Brain microvascular endothelial cell (primary cell): Measurements from ENCODE around the gene KRTAP5-5.

Experiments used
- DNase-seq: peaks from one replicate; pipeline ENCODE4 v3.0.0-alpha.2; 2020
- H3K27ac ChIP-seq: fragments of 250-450 bp; sonication (Bioruptor Pico); 2 replicates; pipeline ENCODE4 v1.5.1; 2020; ENCODE audit warnings: mild to moderate bottlenecking, moderate library complexity
- H3K27me3 ChIP-seq: fragments of 250-450 bp; sonication (Bioruptor Pico); replicated peaks from 2 replicates; pipeline ENCODE4 v1.5.1; 2020; ENCODE audit warnings: mild to moderate bottlenecking
- H3K36me3 ChIP-seq: fragments of 250-450 bp; sonication (Bioruptor Pico); replicated peaks from 2 replicates; pipeline ENCODE4 v1.5.1; 2020; ENCODE audit warnings: mild to moderate bottlenecking
- H3K4me3 ChIP-seq: 2 replicates; pipeline ENCODE4 v1.5.1; 2011; ENCODE audit warnings: low read depth, mild to moderate bottlenecking, control low read depth, low read length, moderate library complexity
- CTCF ChIP-seq: IDR thresholded peaks from 2 replicates; pipeline ENCODE4 v1.5.1; 2011; ENCODE audit warnings: low read depth, mild to moderate bottlenecking, moderate library complexity, low read length, control low read depth, inconsistent platforms; ENCODE audit errors: missing control alignments
- in situ Hi-C: cut with HindIII; loops from 2 replicates; pipeline ENCODE4 v1.10.0; 2017; ENCODE audit warnings: low sequenced_read_pairs, low pct_ligation_motif_present

The KRTAP5-5 gene

GRCh38 chr11:1671658-1672057 lies 42.1 kb downstream of the KRTAP5-5 start:
- peaks cover 33% of the 10 kb centered on the region for H3K27me3 ChIP-seq
- H3K27ac ChIP-seq: no peak overlapping the region
- H3K36me3 ChIP-seq: no peaks in the 10 kb centered on the region
- H3K4me3 ChIP-seq: no peak overlapping the region
- DNase-seq: no peak
- in situ Hi-C loops: no loop called here
- no peak for TF ChIP-seq CTCF

DNA sequence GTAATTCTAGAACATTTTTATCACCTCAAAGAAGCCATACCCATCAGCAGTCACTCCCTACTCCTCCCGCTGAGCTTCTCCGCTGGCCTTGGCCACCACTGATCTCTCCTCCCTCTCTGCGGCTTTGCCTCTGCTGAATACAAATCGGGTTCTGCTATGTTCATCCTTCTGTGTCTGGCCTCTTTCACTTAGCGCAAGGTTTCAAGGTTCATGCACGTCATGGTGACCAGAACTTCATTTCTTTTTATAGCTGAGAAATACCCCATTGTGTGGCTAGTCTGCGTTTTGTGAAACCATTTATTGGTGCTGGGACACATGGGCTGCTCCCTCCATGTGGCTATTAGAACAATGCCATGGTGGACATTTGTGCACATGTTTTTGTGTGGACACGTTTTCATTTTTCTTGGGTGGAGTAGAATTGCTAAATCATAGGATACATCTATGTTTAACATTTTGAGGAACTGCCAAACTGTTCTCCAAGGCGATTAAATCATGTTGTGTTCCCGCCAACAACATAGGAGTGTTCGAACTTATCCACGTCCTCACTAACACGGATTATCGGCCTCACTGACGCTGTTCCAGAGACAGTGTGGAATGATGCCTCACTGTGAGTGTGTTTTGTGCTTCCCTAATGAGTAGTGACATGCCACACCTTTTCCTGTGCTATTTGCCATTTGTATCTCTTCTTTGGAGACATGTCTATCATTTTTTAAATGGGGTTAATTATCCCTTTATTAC lies 43.2 kb downstream of the KRTAP5-5 start:
- H3K27ac ChIP-seq: no peak overlapping the region
- no peaks in the 10 kb centered on the region for H3K36me3 ChIP-seq
- no peak for TF ChIP-seq CTCF
- peaks cover 33% of the 10 kb centered on the region for H3K27me3 ChIP-seq
- DNase-seq: no peak
- H3K4me3 ChIP-seq: no peak overlapping the region
- in situ Hi-C loops: no loop called here

DNA sequence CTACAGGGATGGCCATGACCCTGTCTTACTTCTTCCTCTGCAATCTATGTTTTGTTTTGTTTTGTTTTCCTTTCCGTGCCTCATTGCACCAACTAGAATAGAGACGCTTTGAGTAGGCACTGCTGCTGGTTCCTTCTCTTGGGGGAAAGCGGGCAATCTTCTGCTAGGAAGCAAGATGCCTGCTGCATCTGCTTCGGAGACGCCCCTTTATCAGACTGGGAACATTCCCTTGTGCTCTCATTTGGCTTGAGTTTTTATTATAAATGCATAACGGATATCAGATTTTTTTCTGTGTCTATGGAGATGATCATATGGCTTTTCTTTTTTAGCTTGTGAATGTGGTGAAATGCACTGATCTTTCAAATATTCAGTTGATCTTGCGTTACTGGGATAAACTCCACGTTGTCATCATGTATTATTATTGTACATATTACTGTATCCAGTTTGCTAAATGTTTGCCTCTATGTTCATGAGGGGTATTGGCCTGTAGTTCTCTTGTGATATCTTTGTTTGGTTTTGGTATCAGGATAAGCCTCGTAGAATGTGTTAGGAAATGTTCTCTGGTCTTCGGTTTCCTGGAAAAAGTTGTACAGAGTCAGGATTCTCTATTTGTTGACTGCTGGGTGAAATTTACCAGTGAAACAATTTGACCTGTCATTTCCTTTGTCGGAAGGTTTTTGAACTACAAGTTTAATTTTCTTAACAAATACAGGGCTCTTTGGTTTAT lies 44.0 kb downstream of the KRTAP5-5 start:
- H3K27me3 ChIP-seq: peaks cover 26% of the 10 kb centered on the region
- TF ChIP-seq CTCF: no peak
- H3K4me3 ChIP-seq: no peak overlapping the region
- no peak overlapping the region for H3K27ac ChIP-seq
- in situ Hi-C loops: no loop called here
- H3K36me3 ChIP-seq: no peaks in the 10 kb centered on the region
- no peak for DNase-seq

- H3K4me3 ChIP-seq: no peak overlapping the region
- no peaks in the 10 kb centered on the region for H3K36me3 ChIP-seq
- TF ChIP-seq CTCF: no peak
- no peak overlapping the region for H3K27ac ChIP-seq
- peaks cover 22% of the 10 kb centered on the region for H3K27me3 ChIP-seq
- in situ Hi-C loops: no loop called here
- DNase-seq: no peak
These were observed 44.9 kb downstream of the KRTAP5-5 start for GRCh38 chr11:1674173-1675131.

- no peaks in the 10 kb centered on the region for H3K36me3 ChIP-seq
- DNase-seq: no peak
- H3K27ac ChIP-seq: no peak overlapping the region
- no peak for TF ChIP-seq CTCF
- peaks cover 22% of the 10 kb centered on the region for H3K27me3 ChIP-seq
- H3K4me3 ChIP-seq: no peak overlapping the region
- in situ Hi-C loops: no loop called here
These were observed 46.1 kb downstream of the KRTAP5-5 start for GRCh38 chr11:1675536-1676228.
